DMS53 treated with DMSO at 0.1 percent for 48 hours (cell line): ENCODE measurements around the gene ADAMTS7.
"Not testable (repeated sequence)": the region's sequence is repeated elsewhere in the genome, so short reads cannot be mapped to it uniquely, and the experiment has no call there.

Source experiments
- DNase-seq: peaks from one replicate; lab custom pipeline; 2025; ENCODE audit not compliant: unreplicated experiment; lab: John Stamatoyannopoulos, UW

Gene ADAMTS7

GRCh38 chr15:78811124-78811824 is at the start of gene ADAMTS7:
TSS of gene ADAMTS7 (minus strand) at chr15:78811464. CDS start at chr15:78811220, 244 bp downstream.
- no peak for DNase-seq

- peak; percentile 31 for DNase-seq
Measured at GRCh38 chr15:78859971-78860719, 48.9 kb upstream of the ADAMTS7 start.

GRCh38 chr15:78855746-78856145 is 44.5 kb upstream of the ADAMTS7 start:
- DNase-seq, result no peak

GRCh38 chr15:78854833-78855372 is 43.6 kb upstream of the ADAMTS7 start:
- no peak for DNase-seq

- DNase-seq, result no peak
Measured at GRCh38 chr15:78853500-78853899, 42.2 kb upstream of the ADAMTS7 start.

GRCh38 chr15:78850941-78851755 is 39.9 kb upstream of the ADAMTS7 start:
- DNase-seq, result no peak

- DNase-seq, result no peak
Measured at GRCh38 chr15:78850352-78850751, 39.1 kb upstream of the ADAMTS7 start.

- DNase-seq, result not testable (repeated sequence)
Measured at GRCh38 chr15:78847387-78847906, 36.2 kb upstream of the ADAMTS7 start.

- not testable (repeated sequence) for DNase-seq
Measured at GRCh38 chr15:78846906-78847305, 35.6 kb upstream of the ADAMTS7 start.

GRCh38 chr15:78842519-78842918 is 31.3 kb upstream of the ADAMTS7 start:
- DNase-seq, result no peak

GRCh38 chr15:78841891-78842290 is 30.6 kb upstream of the ADAMTS7 start:
- DNase-seq, result no peak

- no peak for DNase-seq
Measured at GRCh38 chr15:78841376-78841706, 30.1 kb upstream of the ADAMTS7 start.

GRCh38 chr15:78840661-78841375 is 29.6 kb upstream of the ADAMTS7 start:
- no peak for DNase-seq

GRCh38 chr15:78839151-78839550 is 27.9 kb upstream of the ADAMTS7 start:
- DNase-seq, result not testable (repeated sequence)

GRCh38 chr15:78838489-78838888 is 27.2 kb upstream of the ADAMTS7 start:
- no peak for DNase-seq

GRCh38 chr15:78837543-78837942 is 26.3 kb upstream of the ADAMTS7 start:
- no peak for DNase-seq

GRCh38 chr15:78837131-78837530 is 25.9 kb upstream of the ADAMTS7 start:
- DNase-seq, result no peak

- DNase-seq, result no peak
Measured at GRCh38 chr15:78836333-78836732, 25.1 kb upstream of the ADAMTS7 start.

- DNase-seq, result no peak
Measured at GRCh38 chr15:78831229-78832207, 20.3 kb upstream of the ADAMTS7 start.
